Measurements from ENCODE around the gene SMLR1.
A peak's percentile ranks its signal among the peaks of the same experiment; 100 is the strongest.

Gene SMLR1

DNA sequence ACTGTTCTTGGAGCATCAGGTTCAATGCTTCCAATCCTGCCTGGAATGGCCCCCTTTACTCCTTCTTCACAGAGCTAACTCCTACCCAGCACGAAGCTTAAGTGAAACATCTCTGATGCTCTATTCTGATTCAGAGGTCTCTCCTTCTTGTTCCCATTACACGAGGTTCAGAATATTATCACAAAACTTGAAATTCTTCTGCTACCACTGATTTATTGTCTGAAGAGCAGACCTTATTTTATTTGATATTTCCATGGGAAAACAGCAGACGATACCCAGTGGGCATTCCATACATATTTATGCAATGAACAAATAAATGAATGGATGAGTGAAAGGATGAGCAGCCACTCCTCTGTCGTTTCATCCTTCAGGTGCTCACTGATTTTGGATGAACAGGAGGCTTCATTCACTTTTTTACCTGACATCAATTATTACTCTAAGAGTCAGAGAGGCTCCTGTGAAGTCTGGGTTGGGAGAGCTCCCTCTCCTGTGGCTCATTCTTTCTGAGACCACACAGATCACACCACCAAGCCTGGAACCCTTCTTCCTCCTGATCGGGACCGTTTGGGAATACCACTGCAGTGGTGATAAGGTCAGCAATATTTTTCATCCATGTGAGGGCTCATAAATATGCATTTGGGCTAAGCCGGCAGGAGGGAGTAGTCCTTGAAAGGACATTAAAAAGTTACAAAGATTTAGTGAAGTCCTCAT lies 25.8 kb downstream of the SMLR1 start:
- DNase-seq: no peak

- no peak for DNase-seq
These were observed 26.5 kb downstream of the SMLR1 start for GRCh38 chr6:130853555-130854183.

GRCh38 chr6:130858054-130858453 lies 30.8 kb downstream of the SMLR1 start:
- no peak for DNase-seq

DNA sequence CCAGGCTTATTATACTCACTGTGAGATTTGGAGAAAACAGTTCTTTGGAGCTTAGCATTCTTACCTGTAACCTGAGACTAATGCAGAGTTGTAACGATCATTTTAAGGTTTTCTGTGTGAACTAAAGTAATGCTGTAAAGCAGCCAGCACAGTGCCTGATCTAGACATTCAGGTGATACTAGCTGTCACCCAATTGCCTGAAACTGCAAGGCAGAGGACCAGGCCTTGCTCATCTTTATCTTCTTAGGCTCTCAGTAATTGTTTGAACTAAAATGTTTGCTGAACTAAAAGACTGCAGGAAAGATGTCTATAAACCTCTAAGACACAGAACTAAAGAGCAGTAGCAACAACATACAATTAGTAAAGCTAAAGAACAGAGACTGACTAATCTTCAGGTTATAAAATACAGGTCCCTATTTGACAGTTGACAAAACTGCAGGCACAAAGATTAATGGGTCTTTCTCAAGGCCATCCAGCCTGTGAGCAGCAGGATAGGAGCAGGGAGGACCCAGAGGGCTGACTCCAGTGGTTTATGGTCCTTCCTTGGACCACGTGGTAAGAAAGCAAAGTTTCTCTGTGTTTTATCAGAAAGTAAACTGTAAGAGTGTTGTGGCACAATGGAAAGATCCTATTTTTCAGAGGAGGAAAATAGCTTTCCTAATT lies 31.4 kb downstream of the SMLR1 start:
- no peak for DNase-seq

GRCh38 chr6:130859161-130859867 lies 32.1 kb downstream of the SMLR1 start:
- no peak for DNase-seq

DNA sequence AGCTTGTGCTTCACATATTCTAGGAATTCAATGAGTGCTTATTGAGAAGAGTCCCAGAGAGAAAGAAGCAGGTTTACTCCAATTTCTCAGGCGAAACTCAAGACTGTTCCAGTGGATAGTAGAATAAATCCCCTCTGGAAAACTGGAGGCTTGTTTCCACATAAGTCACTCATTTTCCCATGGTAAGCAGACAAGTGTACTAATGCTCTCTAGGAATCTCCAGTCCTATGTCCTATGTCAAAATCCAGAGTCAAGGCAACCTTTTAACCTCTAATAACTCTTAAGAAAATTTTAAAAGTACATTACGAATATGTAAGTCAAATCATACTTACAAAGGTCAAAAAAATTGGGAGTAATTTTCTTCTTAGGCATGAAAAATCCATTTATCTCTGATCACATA lies 35.2 kb downstream of the SMLR1 start:
- DNase-seq: no peak

DNA sequence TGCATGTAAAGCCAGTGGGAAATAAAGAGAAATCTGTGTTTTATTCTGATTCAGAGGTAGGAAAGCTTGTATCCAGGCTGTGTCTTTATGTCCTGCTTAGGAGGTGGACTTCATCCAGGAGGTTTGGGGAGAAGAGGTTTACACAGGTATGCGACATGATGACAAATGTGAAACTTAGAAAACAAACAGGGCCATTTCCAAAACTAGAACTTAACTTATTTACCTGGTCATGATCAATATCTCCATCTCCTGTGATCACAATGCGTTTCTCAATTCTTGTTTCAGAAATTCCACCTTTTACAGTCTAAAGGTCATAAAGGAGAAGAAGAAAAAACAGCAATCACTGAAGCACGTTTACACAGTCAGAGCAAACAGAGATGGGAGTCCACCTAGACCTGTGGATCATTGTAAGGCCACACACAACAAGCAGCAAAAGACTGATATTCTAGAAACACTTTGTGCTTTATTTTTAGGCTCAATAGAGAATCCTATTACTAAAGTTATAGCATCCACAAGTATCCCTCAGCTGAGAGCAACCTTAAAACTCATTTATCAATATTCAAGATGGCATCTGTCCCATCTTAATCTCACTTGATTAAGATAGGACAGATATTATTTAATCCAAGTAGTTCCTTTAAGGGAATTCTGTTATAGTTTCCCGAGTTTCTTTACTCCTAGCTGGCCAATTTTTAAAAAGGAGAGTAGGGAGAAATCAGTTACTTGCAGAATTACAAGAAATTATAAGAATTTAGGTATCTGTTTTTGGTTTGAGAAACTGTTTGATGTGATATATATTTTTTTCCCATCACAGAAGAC lies 36.4 kb downstream of the SMLR1 start:
- DNase-seq: no peak

DNA sequence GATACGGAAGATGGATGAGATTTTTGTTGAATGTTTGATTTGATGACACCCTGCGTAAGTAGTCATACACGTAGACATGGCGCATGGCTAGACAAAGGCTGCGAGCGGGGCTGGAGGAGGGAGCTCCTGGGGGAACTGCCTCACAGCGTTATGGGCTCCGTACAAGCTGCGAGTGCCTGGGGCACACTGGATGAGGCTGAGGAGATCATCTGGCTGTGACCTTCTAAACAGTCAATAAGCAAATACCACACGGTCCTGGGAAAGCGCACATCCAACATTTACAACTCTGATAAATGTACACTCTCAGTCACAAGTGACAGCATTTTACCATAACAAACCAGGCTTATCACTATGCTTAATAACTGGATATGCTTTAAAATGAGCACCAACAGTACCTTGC lies 37.1 kb downstream of the SMLR1 start:
- no peak for DNase-seq

GRCh38 chr6:130865793-130866192 lies 38.6 kb downstream of the SMLR1 start:
- no peak for DNase-seq

- DNase-seq: no peak
These were observed 42.5 kb downstream of the SMLR1 start for GRCh38 chr6:130869681-130870080.

DNA sequence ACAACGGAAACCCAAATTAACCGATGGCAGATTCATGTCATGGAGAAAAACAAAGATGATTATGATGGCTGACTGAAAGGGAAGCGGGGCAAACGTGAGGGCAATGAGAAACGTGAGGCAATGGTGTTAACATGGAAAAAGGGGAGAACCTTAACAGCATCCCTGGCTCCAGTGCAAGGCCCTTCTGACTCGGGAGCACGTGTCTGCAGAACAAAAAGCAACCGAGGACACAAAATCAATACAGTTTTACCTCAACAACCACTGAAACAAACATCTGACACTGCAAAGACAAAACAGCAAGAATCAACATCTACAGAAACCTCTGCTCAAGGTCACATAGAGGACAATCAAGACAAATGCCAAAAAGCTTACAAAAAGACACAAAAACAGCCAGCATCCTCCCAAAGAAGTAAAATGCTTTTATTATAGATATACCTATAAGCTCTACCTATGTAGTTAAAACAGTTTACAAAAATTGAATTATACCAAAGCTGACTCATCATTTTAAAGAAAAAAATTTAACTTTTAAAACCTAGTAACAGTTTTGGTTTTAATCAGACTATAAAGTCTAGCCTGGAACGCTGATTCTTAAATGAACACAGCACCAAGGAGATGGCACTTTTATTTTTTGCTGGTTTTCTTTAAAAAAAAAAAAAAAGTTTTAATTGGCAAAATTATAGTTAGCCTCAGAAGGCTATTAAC lies 43.1 kb downstream of the SMLR1 start:
- DNase-seq: no peak

- DNase-seq: peak; percentile 75
These were observed 45.3 kb downstream of the SMLR1 start for GRCh38 chr6:130872250-130873095.

GRCh38 chr6:130873746-130874145 lies 46.5 kb downstream of the SMLR1 start:
- no peak for DNase-seq

DNA sequence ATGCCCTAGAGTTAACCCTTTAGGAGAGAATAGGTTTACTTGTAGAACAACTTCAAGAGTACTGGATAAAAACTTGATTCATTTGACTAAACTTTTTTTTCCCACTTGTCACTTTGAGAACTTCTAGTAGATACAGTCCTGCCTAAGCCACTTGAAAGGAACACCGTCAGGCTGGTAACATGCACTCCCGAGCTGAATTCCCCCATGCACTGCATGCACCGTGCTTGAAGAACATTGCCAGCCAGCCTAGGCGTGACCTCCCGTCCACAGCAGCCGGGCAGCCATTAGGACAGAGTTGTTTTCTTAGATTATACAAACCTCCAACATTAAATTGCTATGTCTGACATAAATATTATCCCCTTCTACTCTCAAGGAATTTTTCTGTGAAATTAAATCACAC lies 52.6 kb downstream of the SMLR1 start:
- DNase-seq: no peak

- no peak for DNase-seq
These were observed 55.2 kb downstream of the SMLR1 start for GRCh38 chr6:130882370-130882769.

DNA sequence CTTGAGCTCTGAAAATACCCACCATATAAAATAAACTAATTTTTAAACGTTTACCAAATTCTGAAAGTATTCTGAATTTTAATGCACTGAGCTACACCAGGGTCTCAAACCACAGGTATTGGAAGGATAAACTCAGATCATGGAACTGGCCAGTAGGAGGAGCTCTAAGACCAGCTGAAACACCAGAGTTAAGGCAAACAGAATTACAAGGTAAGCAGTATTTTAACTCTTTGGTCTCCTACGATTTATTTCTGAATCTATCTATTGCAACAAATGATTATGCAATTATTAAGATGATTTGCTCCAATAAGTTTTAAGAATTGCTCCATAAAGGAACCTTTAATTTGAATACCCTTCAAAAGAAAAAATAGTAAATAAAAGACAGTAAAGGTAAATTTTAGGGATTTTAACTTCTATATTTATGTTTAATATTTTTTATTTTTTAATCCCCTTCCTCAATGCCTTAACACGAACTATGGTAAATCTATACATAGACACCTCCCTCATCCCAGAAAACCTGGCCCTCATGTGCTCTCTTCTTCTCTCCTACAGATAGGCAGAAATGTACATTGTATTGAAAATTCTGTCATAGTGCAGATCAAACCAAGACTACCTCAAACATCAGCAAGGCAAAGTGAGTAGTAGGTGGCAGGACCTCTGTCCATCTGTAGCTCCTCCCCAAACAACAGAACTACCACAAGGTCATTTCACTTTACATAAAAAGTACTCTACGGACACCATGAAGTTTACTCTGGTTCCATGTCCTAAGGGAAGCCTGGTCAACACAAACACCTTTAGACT lies 58.4 kb downstream of the SMLR1 start:
- peak; percentile 82 for DNase-seq

Data from CD4-positive, alpha-beta T cell treated with Interleukin-6 for 4 hours (primary cell).